CD4-positive, alpha-beta T cell treated with Interleukin-12 subunit alpha and Interleukin-12 subunit beta, for 1 hour (primary cell): ENCODE results near the gene HECA.
"Not testable (repeated sequence)": the region's sequence is repeated elsewhere in the genome, so short reads cannot be mapped to it uniquely, and the experiment has no call there.

Experiments used
- DNase-seq: peaks from one replicate; pipeline ENCODE4 v3.0.0-alpha.2; 2020

The HECA gene

GRCh38 chr6:139134817-139135577 is at the start of gene HECA:
HECA (plus strand) TSS chr6:139135080; CDS start chr6:139135397, 317 bp downstream.
- peak; percentile 99 for DNase-seq

GRCh38 chr6:139091826-139092225 is 43.1 kb upstream of the HECA start:
- DNase-seq, result no peak

- no peak for DNase-seq
Measured at GRCh38 chr6:139099984-139100383, 34.9 kb upstream of the HECA start.

GRCh38 chr6:139107051-139107450 is 27.8 kb upstream of the HECA start:
- DNase-seq, result no peak

GRCh38 chr6:139108378-139108777 is 26.5 kb upstream of the HECA start:
- DNase-seq, result no peak

- peak; percentile 33 for DNase-seq
Measured at GRCh38 chr6:139109558-139109957, 25.3 kb upstream of the HECA start.

- no peak for DNase-seq
Measured at GRCh38 chr6:139112146-139112545, 22.7 kb upstream of the HECA start.

- DNase-seq, result no peak
Measured at GRCh38 chr6:139112561-139112960, 22.3 kb upstream of the HECA start.

- no peak for DNase-seq
Measured at GRCh38 chr6:139114746-139115145, 20.1 kb upstream of the HECA start.

- DNase-seq, result no peak
Measured at GRCh38 chr6:139115989-139116758, 18.7 kb upstream of the HECA start.

- no peak for DNase-seq
Measured at GRCh38 chr6:139117734-139118133, 17.1 kb upstream of the HECA start.

GRCh38 chr6:139119552-139119951 is 15.3 kb upstream of the HECA start:
- no peak for DNase-seq

GRCh38 chr6:139122823-139123222 is 12.1 kb upstream of the HECA start:
- not testable (repeated sequence) for DNase-seq

- peak; percentile 87 for DNase-seq
Measured at GRCh38 chr6:139124887-139125672, 9.8 kb upstream of the HECA start.

- DNase-seq, result peak; percentile 45
Measured at GRCh38 chr6:139126255-139126654, 8.6 kb upstream of the HECA start.

- no peak for DNase-seq
Measured at GRCh38 chr6:139126931-139127330, 7.9 kb upstream of the HECA start.

- DNase-seq, result no peak
Measured at GRCh38 chr6:139129284-139129683, 5.6 kb upstream of the HECA start.

GRCh38 chr6:139131736-139132280 is 3.1 kb upstream of the HECA start:
- no peak for DNase-seq

- DNase-seq, result no peak
Measured at GRCh38 chr6:139133262-139134063, 1.4 kb upstream of the HECA start.

GRCh38 chr6:139134064-139134395 is 850 bp upstream of the HECA start:
- no peak for DNase-seq

- DNase-seq, result peak; percentile 66
Measured at GRCh38 chr6:139135578-139136545, 982 bp downstream of the HECA start.
